Ishikawa (cell line): ENCODE data around the gene CYB5R4.
A peak's percentile ranks its signal among the peaks of the same experiment; 100 is the strongest.

Experiments used
- CEBPB ChIP-seq: IDR thresholded peaks from 2 replicates; pipeline ENCODE4 v1.6.1; 2012
- CREB1 ChIP-seq: IDR thresholded peaks from 2 replicates; pipeline ENCODE4 v1.6.1; 2012; ENCODE audit warnings: low read depth
- EP300 ChIP-seq: IDR thresholded peaks from 2 replicates; pipeline ENCODE4 v1.6.1; 2012; ENCODE audit warnings: borderline replicate concordance
- FOXM1 ChIP-seq: IDR thresholded peaks from 2 replicates; pipeline ENCODE4 v1.6.1; 2012; ENCODE audit warnings: low read depth, borderline replicate concordance
- MAX ChIP-seq: IDR thresholded peaks from 2 replicates; pipeline ENCODE4 v1.6.1; 2012
- NFIC ChIP-seq: IDR thresholded peaks from 2 replicates; pipeline ENCODE4 v1.6.1; 2012
- RAD21 ChIP-seq: IDR thresholded peaks from 2 replicates; pipeline ENCODE4 v1.6.1; 2012; ENCODE audit warnings: low read depth
- TAF1 ChIP-seq: IDR thresholded peaks from 2 replicates; pipeline ENCODE4 v1.6.1; 2012; ENCODE audit warnings: low read depth, mild to moderate bottlenecking
- TCF12 ChIP-seq: IDR thresholded peaks from 2 replicates; pipeline ENCODE4 v1.6.1; 2012; ENCODE audit warnings: low read depth
- USF1 ChIP-seq: IDR thresholded peaks from 2 replicates; pipeline ENCODE4 v1.6.1; 2012
- YY1 ChIP-seq: IDR thresholded peaks from 2 replicates; pipeline ENCODE4 v1.6.1; 2012; ENCODE audit warnings: low read depth
- ZBTB7A ChIP-seq: IDR thresholded peaks from 2 replicates; pipeline ENCODE4 v1.6.1; 2012; ENCODE audit warnings: low read depth
- TF ChIP-seq, protein P1 (sequence below): IDR thresholded peaks from 2 replicates; pipeline ENCODE4 v1.6.1; 2012; ENCODE audit warnings: low read depth, mild to moderate bottlenecking

GRCh38 chr6:83884523-83884922, 25.0 kb downstream of the CYB5R4 start:
- TF ChIP-seq, protein P1, sequence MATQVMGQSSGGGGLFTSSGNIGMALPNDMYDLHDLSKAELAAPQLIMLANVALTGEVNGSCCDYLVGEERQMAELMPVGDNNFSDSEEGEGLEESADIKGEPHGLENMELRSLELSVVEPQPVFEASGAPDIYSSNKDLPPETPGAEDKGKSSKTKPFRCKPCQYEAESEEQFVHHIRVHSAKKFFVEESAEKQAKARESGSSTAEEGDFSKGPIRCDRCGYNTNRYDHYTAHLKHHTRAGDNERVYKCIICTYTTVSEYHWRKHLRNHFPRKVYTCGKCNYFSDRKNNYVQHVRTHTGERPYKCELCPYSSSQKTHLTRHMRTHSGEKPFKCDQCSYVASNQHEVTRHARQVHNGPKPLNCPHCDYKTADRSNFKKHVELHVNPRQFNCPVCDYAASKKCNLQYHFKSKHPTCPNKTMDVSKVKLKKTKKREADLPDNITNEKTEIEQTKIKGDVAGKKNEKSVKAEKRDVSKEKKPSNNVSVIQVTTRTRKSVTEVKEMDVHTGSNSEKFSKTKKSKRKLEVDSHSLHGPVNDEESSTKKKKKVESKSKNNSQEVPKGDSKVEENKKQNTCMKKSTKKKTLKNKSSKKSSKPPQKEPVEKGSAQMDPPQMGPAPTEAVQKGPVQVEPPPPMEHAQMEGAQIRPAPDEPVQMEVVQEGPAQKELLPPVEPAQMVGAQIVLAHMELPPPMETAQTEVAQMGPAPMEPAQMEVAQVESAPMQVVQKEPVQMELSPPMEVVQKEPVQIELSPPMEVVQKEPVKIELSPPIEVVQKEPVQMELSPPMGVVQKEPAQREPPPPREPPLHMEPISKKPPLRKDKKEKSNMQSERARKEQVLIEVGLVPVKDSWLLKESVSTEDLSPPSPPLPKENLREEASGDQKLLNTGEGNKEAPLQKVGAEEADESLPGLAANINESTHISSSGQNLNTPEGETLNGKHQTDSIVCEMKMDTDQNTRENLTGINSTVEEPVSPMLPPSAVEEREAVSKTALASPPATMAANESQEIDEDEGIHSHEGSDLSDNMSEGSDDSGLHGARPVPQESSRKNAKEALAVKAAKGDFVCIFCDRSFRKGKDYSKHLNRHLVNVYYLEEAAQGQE, result no peak
- TF ChIP-seq NFIC (no peak), EP300 (no peak), FOXM1 (no peak), TCF12 (no peak), ZBTB7A (no peak), CEBPB (no peak), RAD21 (peak; percentile 91), CREB1 (no peak), TAF1 (no peak), USF1 (no peak), YY1 (no peak), MAX (no peak)
